SU-DHL-6 (cell line): ENCODE results near the gene PPP3CA.

Experiments used
- EZH2phosphoT487 ChIP-seq: fragments of 200-600 bp; sonication (generic), shearing (Covaris generic); conservative IDR thresholded peaks from 2 replicates; pipeline ENCODE4 v1.6.1; 2018; ENCODE audit warnings: mild to moderate bottlenecking, antibody characterized with exemption, low read length, moderate library complexity, mixed read lengths
- TF ChIP-seq, protein P1 (sequence below): fragments of 200-600 bp; sonication (generic); IDR thresholded peaks from one replicate; pipeline ENCODE4 v1.5.1; 2017; ENCODE audit warnings: antibody characterized with exemption, mild to moderate bottlenecking, low read length, moderate library complexity; ENCODE audit not compliant: insufficient read depth, poor library complexity, severe bottlenecking

DNA sequence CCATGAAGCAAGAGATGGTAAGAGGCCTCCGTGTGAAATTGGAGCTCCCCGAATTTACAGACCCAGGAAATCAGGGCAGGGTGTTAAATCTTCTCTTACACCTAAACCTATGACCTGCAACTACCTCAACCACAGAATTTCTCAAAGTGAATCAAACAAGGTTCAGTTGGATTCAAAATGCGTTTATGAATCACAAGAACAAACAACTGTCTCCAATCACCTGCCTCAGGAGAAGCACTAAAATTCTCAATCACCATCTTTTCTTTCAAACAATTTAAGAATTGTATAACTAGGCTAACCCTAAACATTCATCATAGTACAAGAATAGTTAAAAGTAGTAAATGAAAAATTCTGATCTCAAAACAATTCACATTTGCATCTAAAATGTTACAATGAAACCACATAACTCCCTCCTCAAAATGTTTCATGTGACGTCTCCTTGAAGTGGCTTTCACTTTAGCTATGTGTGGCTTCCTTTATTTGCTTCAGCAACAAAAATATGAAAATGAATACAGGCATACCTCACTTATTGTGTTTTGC lies 19.2 kb downstream of the PPP3CA start:
- TF ChIP-seq, protein P1, sequence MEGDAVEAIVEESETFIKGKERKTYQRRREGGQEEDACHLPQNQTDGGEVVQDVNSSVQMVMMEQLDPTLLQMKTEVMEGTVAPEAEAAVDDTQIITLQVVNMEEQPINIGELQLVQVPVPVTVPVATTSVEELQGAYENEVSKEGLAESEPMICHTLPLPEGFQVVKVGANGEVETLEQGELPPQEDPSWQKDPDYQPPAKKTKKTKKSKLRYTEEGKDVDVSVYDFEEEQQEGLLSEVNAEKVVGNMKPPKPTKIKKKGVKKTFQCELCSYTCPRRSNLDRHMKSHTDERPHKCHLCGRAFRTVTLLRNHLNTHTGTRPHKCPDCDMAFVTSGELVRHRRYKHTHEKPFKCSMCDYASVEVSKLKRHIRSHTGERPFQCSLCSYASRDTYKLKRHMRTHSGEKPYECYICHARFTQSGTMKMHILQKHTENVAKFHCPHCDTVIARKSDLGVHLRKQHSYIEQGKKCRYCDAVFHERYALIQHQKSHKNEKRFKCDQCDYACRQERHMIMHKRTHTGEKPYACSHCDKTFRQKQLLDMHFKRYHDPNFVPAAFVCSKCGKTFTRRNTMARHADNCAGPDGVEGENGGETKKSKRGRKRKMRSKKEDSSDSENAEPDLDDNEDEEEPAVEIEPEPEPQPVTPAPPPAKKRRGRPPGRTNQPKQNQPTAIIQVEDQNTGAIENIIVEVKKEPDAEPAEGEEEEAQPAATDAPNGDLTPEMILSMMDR, result no peak
- no peak for TF ChIP-seq EZH2phosphoT487
